K562 (cell line): Measurements from ENCODE around the gene GOSR1. TPM values are rescaled to one million over a fixed set of nuclear protein-coding genes. Genes with fewer than 3 reads are reported as not detected.

Source experiments
- ARID4B ChIP-seq: sonication (generic); formaldehyde crosslinking; IDR thresholded peaks from 2 replicates; pipeline ENCODE4 v1.8.0; 2022; ENCODE audit warnings: mild to moderate bottlenecking, missing genetic modification reagents
- CBX5 ChIP-seq: IDR thresholded peaks from 2 replicates; pipeline ENCODE4 v1.6.1; 2014; ENCODE audit warnings: low read depth, borderline replicate concordance
- E2F8 ChIP-seq: fragments of 450-650 bp; IDR thresholded peaks from 2 replicates; pipeline ENCODE4 v1.7.1; 2018; ENCODE audit warnings: mild to moderate bottlenecking, low read depth; ENCODE audit not compliant: partially characterized antibody
- ESRRA ChIP-seq: fragments of 450-650 bp; IDR thresholded peaks from 2 replicates; pipeline ENCODE4 v1.6.1; 2014; ENCODE audit warnings: low read depth, mild to moderate bottlenecking, moderate library complexity, borderline replicate concordance
- FOXJ2 ChIP-seq: fragments of 200-800 bp; sonication (Bioruptor generic); IDR thresholded peaks from 2 replicates; pipeline ENCODE4 v1.6.1; 2016; ENCODE audit warnings: missing genetic modification characterization, missing compliant biosample characterization
- HDAC8 ChIP-seq: fragments of 450-650 bp; IDR thresholded peaks from 2 replicates; pipeline ENCODE4 v1.6.1; 2016; ENCODE audit warnings: mild to moderate bottlenecking, missing genetic modification characterization, moderate library complexity, missing compliant biosample characterization
- HNRNPL ChIP-seq: fragments of 200-400 bp; formaldehyde crosslinking; IDR thresholded peaks from 2 replicates; pipeline ENCODE4 v1.6.1; 2017; ENCODE audit warnings: low read depth, mild to moderate bottlenecking, low read length
- PREB ChIP-seq: sonication (generic); formaldehyde crosslinking; IDR thresholded peaks from 2 replicates; pipeline ENCODE4 v1.8.1; 2023; ENCODE audit warnings: mild to moderate bottlenecking, missing genetic modification reagents
- SMAD2 ChIP-seq: fragments of 150-350 bp; IDR thresholded peaks from 2 replicates; pipeline ENCODE4 v1.6.1; 2014; ENCODE audit warnings: low read depth, mild to moderate bottlenecking, low read length
- polyA plus RNA-seq, 8 experiments: library from polyadenylated mRNA; depleted of rRNA in 4 of 8; stranded (reverse) in 5 of 8; unstranded in 3 of 8; fragments of >200 nt; fragmentation: Nextera tagmentation in 2 of 8; fragmentation: Illumina TruSeq in 1 of 8; extraction: Ambion mirVana in 2 of 8; extraction: Trizol in 1 of 8; gene quantifications; 2 replicates each; pipeline versions ENCODE4 v1.2.1 to v1.2.3, GENCODE V29; 2011 to 2014; ENCODE audit warnings: inconsistent platforms in 1 of 8, missing spikeins in 1 of 8
- total RNA-seq, 7 experiments: library from RNA; depleted of rRNA in 6 of 7; stranded (reverse); fragments of >200 nt in 6 of 7; fragmentation: Illumina TruSeq in 2 of 7; extraction: Trizol in 2 of 7; gene quantifications; 2 replicates each; pipeline versions ENCODE4 v1.2.1 to v1.2.3, GENCODE V29; 2011 to 2021; ENCODE audit warnings: low replicate concordance in 1 of 7

GOSR1 gene
- total and polyA plus RNA-seq, 9 of the 15 experiments (the other 6 are each of a cell fraction or from before 2014, with no cell fraction given), result 17.6 to 95.5 (median 33.3) TPM

GRCh38 chr17:30477083-30477773 lies at the start of gene GOSR1 (continued):
- TF ChIP-seq ARID4B (CRISPR knock-in tag) (0 out of 2 replicates have a peak, but pooled peaks have one; percentile 39), FOXJ2 (tag) (no peak), E2F8 (peak; percentile 67), CBX5 (peak; percentile 50; the same call in 1 of the 2 replicates), ESRRA (peak; percentile 55; the same call in 1 of the 2 replicates), SMAD2 (no peak), HNRNPL (no peak), HDAC8 (tag) (0 out of 2 replicates have a peak, but pooled peaks have one; percentile 12), PREB (CRISPR knock-in tag) (no peak)
